RWPE2 (cell line): ENCODE results near the gene NEDD8.
"Not testable (repeated sequence)": the region's sequence is repeated elsewhere in the genome, so short reads cannot be mapped to it uniquely, and the experiment has no call there.

Experiments
- ATAC-seq: fragments of 200-7000 bp; cut with Tn5 transposase; 3 replicates; pipeline ENCODE4 v1.9.1; 2021; ENCODE audit warnings: low read depth
- DNase-seq: peaks from one replicate; pipeline ENCODE4 v3.0.0-alpha.2; 2020; ENCODE audit warnings: low spot score
- H3K27ac ChIP-seq: fragments of 450-650 bp; 2 replicates; pipeline ENCODE4 v1.5.1; 2017; ENCODE audit warnings: mild to moderate bottlenecking; ENCODE audit not compliant: poor library complexity, severe bottlenecking
- H3K27me3 ChIP-seq: fragments of 250-450 bp; sonication (Bioruptor Pico); 2 replicates; pipeline ENCODE4 v1.5.1; 2021; ENCODE audit warnings: mild to moderate bottlenecking, moderate library complexity; ENCODE audit not compliant: insufficient read depth, poor library complexity, severe bottlenecking
- H3K36me3 ChIP-seq: fragments of 250-450 bp; sonication (Bioruptor Pico); 2 replicates; pipeline ENCODE4 v1.5.1; 2020; ENCODE audit warnings: low read depth, mild to moderate bottlenecking, moderate library complexity
- H3K4me1 ChIP-seq: fragments of 250-450 bp; sonication (Bioruptor Pico); 2 replicates; pipeline ENCODE4 v1.5.1; 2021; ENCODE audit warnings: mild to moderate bottlenecking, moderate library complexity; ENCODE audit not compliant: insufficient read depth, poor library complexity, severe bottlenecking
- H3K4me3 ChIP-seq: fragments of 250-450 bp; sonication (Bioruptor Pico); 2 replicates; pipeline ENCODE4 v1.5.1; 2021; ENCODE audit warnings: mild to moderate bottlenecking, moderate library complexity; ENCODE audit not compliant: severe bottlenecking
- H3K9me3 ChIP-seq: fragments of 250-450 bp; sonication (Bioruptor Pico); 2 replicates; pipeline ENCODE4 v1.5.1; 2021; ENCODE audit warnings: mild to moderate bottlenecking, moderate library complexity; ENCODE audit not compliant: severe bottlenecking
- CTCF ChIP-seq: fragments of 450-650 bp; IDR thresholded peaks from one replicate; pipeline ENCODE4 v1.5.1; 2017; ENCODE audit warnings: mild to moderate bottlenecking, moderate library complexity; ENCODE audit not compliant: poor library complexity, severe bottlenecking

NEDD8 gene

GRCh38 chr14:24224618-24225071 lies 7.5 kb downstream of the NEDD8 start:
- ATAC-seq (peak; percentile 98), DNase-seq (no peak)
- Histone ChIP-seq H3K4me3 (no peak overlapping the region), H3K36me3 (peaks cover 71% of the 10 kb centered on the region), H3K9me3 (no peaks in the 10 kb centered on the region), H3K27me3 (no peaks in the 10 kb centered on the region), H3K27ac (peak overlapping the region; percentile 87), H3K4me1 (peaks cover 39% of the 10 kb centered on the region)
- no peak for TF ChIP-seq CTCF

GRCh38 chr14:24222987-24223386 lies 9.2 kb downstream of the NEDD8 start:
- Histone ChIP-seq H3K4me1 (peaks cover 35% of the 10 kb centered on the region), H3K36me3 (peaks cover 69% of the 10 kb centered on the region), H3K27ac (peak overlapping the region; percentile 87)
- not testable (repeated sequence) for H3K9me3 ChIP-seq, DNase-seq, ATAC-seq, H3K4me3 ChIP-seq, H3K27me3 ChIP-seq

GRCh38 chr14:24219521-24219920 lies 12.6 kb downstream of the NEDD8 start:
- peaks cover 14% of the 10 kb centered on the region for H3K4me1 ChIP-seq
- H3K4me3 ChIP-seq: no peak overlapping the region
- DNase-seq (no peak), ATAC-seq (no peak)
- H3K36me3 ChIP-seq: peaks cover 56% of the 10 kb centered on the region
- H3K9me3 ChIP-seq: no peaks in the 10 kb centered on the region
- no peaks in the 10 kb centered on the region for H3K27me3 ChIP-seq
- TF ChIP-seq CTCF: no peak
- no peak overlapping the region for H3K27ac ChIP-seq

- Histone ChIP-seq H3K9me3 (no peaks in the 10 kb centered on the region), H3K4me3 (no peak overlapping the region), H3K27ac (no peak overlapping the region), H3K36me3 (peaks cover 57% of the 10 kb centered on the region), H3K4me1 (peaks cover 11% of the 10 kb centered on the region), H3K27me3 (no peaks in the 10 kb centered on the region)
- no peak for TF ChIP-seq CTCF
- ATAC-seq (no peak), DNase-seq (no peak)
Measured at GRCh38 chr14:24219080-24219479, 13.1 kb downstream of the NEDD8 start.

- not testable (repeated sequence) for ATAC-seq, H3K4me3 ChIP-seq, H3K9me3 ChIP-seq, H3K27me3 ChIP-seq, DNase-seq
- Histone ChIP-seq H3K36me3 (peaks cover 52% of the 10 kb centered on the region), H3K27ac (peak overlapping the region; percentile 82), H3K4me1 (peaks cover 13% of the 10 kb centered on the region)
Measured at GRCh38 chr14:24216876-24217275, 15.3 kb downstream of the NEDD8 start.

GRCh38 chr14:24216345-24216699 lies 15.8 kb downstream of the NEDD8 start:
- TF ChIP-seq CTCF: no peak
- ATAC-seq (no peak), DNase-seq (no peak)
- H3K27ac ChIP-seq: peak overlapping the region; percentile 82
- H3K4me1 ChIP-seq: peaks cover 13% of the 10 kb centered on the region
- H3K9me3 ChIP-seq: no peaks in the 10 kb centered on the region
- H3K36me3 ChIP-seq: peaks cover 53% of the 10 kb centered on the region
- H3K27me3 ChIP-seq: no peaks in the 10 kb centered on the region
- H3K4me3 ChIP-seq: peak overlapping the region; percentile 54
